GM21576 (cell line): Measurements from ENCODE around the gene HEPN1.

ENCODE experiments used
- ATAC-seq: cut with Tn5 transposase; IDR thresholded peaks from one replicate; pipeline ENCODE4 v1.9.1; 2021; ENCODE audit warnings: mild to moderate bottlenecking, moderate library complexity; ENCODE audit not compliant: unreplicated experiment

The HEPN1 gene

DNA sequence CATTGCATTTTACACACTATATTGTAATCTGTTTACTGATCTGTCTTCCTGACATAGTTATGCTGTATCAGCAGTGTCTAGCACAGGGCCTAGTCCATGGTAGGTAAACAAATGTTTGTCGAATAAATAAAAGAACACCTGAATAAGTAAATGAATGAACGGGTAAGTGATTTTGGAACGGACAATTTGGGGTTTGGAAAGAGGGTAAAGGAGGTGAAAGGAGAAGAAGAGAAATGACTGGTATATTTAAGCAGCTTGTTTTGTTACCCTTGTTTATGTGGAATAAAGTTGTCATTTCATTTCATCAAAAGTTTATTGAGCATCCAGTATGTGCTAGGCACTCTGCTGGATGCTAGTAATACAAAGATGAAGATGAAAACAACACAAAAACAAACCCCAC is at the start of gene HEPN1:
Gene HEPN1 (plus strand): TSS at position 301 of the 400 bp plus-strand sequence.
- ATAC-seq: no peak

GRCh38 chr11:124869331-124869730 is 49.7 kb upstream of the HEPN1 start:
- no peak for ATAC-seq

GRCh38 chr11:124869856-124870387 is 49.1 kb upstream of the HEPN1 start:
- no peak for ATAC-seq

DNA sequence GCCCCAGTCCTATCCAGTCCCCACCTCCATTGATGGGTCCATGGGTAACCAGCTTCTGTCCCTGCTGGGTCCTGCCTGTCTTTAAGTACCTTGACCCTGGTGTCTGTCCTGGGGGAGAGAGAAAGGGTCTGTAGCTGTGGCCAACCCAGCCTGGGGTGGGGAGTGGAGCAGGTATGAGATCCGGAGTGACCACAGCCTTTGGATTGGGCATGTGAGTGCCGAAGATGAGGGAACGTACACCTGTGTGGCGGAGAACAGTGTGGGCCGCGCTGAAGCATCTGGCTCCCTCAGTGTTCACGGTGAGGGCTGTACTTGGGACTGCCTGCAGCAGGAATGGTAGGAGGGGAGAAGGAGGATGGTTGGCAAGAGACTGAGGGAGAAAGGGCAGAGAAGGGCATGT is 48.6 kb upstream of the HEPN1 start:
- ATAC-seq: no peak

- ATAC-seq: no peak
Measured at GRCh38 chr11:124872280-124872679, 46.8 kb upstream of the HEPN1 start.

GRCh38 chr11:124872741-124873140 is 46.3 kb upstream of the HEPN1 start:
- no peak for ATAC-seq

- ATAC-seq: no peak
Measured at GRCh38 chr11:124873951-124874350, 45.1 kb upstream of the HEPN1 start.

DNA sequence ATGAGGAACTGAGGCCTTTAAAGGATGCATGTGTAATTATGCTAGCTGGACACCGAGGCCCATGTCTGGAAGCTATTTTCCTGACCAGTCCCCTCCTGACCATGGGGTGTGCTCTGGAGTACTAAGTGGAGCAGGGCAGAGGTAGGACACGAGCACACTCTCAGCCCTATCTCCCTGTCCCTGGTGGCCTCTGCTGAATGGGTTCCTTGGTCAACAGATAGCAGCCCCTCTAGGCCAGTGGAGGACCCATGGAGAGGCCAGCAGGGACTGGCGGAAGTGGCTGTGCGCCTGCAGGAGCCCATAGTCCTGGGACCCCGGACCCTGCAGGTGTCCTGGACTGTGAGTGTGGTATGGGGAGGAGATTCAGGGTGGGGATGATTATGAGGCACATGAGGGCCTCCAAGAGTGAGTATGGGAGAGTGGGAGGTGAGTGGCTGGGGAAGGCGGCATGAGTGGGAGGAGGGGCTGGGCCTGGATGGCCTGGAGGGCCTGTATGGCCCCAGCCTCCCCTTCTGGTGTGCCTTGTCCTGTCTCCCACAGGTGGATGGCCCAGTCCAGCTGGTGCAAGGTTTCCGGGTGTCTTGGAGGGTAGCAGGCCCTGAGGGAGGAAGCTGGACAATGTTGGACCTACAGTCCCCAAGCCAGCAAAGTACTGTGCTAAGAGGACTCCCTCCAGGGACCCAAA is 44.3 kb upstream of the HEPN1 start:
- ATAC-seq: no peak

GRCh38 chr11:124875401-124875800 is 43.6 kb upstream of the HEPN1 start:
- ATAC-seq: no peak

GRCh38 chr11:124875943-124876817 is 42.9 kb upstream of the HEPN1 start:
- ATAC-seq: peak; percentile 93

DNA sequence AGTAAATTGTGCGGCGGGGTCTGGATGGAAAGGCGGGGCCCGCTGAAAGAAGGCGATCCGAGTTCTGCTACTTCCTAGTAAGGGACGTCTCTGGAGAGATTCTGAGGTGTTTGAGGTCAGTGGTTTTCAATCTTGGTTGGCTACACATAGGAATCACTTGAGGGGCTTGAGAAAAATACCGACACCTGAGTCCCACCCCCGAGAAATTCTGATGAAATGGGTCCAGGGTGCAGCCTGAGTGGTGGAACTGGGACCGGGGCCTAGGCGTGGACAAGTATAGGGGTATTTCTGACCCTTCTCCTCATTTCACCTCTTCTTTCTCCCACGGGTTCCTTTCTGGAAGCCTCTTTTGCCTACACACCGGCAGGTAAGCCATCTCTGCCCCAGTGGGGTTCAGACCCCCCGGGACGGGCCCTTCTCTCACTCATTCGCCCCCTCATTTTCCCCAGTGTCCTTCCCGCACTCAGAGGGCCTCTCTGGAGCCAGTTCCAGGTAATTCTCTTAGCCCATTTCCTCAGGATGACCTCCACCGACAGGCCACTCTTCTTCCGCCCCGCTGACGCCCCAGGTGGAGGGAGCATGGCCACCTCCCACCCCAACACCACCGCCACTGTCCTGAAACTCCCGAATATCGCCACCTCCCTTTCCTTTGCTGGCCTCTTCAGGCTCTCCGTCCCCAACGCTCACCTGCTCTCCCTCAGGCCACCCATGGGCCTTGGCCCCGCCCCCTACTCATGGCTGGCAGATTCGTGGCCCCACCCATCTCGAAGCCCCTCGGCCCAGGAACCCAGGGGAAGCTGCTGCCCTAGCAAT is 42.0 kb upstream of the HEPN1 start:
- ATAC-seq: no peak

- no peak for ATAC-seq
Measured at GRCh38 chr11:124877631-124877909, 41.5 kb upstream of the HEPN1 start.

GRCh38 chr11:124877910-124878758 is 40.9 kb upstream of the HEPN1 start:
- no peak for ATAC-seq

- no peak for ATAC-seq
Measured at GRCh38 chr11:124878759-124879492, 40.1 kb upstream of the HEPN1 start.

DNA sequence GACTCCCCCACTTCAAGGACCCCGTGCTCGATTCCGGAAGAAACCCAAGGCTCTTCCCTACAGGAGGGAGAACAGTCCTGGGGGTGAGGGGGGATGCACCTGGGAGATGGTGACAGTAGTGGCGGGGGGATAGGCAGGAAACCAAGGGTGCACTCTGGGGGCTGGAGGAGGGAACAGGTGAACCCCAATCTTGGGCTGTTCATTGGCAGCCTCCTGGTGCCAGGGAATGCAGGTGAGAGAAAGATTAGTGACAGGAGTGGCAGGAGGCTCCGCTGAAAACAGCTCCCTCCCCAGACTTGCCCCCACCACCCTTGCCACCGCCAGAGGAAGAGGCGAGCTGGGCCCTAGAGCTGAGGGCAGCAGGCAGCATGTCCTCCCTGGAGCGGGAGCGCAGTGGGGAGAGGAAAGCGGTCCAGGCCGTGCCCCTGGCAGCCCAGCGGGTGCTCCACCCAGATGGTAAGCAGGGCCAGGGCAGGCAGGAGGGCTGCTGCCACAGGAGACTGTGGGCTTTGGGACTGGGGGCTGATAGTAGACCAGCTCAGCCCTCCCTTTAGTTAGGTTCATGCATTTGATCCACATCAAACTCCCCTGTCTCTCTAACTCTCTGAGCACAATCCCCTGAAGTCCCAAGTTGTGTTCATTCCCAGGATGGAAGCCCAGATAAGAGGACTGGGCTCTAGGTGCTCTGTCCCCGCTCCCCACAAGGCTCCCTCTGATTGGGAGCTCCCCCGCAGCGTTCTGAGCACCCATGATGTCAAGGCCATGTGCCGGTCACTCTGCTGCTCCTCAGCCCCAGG is 39.4 kb upstream of the HEPN1 start:
- no peak for ATAC-seq

DNA sequence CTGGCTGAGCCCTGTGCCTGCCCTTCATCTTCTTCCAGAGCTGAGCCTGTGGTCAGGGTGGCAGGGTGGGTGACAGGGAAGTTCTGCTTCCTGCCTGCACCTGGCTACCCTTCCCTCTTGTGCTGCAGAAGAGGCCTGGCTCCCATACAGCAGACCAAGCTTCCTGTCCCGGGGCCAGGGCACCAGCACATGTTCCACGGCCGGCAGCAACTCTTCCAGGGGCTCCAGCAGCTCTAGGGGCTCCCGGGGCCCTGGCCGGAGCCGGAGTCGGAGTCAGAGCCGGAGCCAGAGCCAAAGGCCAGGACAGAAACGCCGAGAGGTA is 38.8 kb upstream of the HEPN1 start:
- no peak for ATAC-seq

DNA sequence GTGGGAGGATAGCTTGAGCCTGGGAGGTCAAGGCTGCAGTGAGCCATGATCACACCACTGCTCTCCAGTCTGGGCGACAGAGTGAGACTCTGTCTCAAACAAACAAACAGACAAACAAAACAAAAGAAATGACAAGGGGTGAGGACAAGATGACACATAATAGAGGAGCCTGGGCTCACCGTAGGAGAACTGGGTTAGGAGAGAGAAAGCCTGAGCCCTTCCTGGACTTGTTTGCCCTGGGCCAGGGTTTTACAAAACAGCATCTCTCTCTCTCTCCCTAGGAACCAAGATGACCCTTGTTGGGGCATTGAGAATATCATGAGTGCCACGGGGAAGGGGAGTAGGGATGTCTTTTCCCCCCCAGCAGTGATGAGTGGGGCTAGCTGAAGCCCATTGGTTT is 38.1 kb upstream of the HEPN1 start:
- no peak for ATAC-seq

DNA sequence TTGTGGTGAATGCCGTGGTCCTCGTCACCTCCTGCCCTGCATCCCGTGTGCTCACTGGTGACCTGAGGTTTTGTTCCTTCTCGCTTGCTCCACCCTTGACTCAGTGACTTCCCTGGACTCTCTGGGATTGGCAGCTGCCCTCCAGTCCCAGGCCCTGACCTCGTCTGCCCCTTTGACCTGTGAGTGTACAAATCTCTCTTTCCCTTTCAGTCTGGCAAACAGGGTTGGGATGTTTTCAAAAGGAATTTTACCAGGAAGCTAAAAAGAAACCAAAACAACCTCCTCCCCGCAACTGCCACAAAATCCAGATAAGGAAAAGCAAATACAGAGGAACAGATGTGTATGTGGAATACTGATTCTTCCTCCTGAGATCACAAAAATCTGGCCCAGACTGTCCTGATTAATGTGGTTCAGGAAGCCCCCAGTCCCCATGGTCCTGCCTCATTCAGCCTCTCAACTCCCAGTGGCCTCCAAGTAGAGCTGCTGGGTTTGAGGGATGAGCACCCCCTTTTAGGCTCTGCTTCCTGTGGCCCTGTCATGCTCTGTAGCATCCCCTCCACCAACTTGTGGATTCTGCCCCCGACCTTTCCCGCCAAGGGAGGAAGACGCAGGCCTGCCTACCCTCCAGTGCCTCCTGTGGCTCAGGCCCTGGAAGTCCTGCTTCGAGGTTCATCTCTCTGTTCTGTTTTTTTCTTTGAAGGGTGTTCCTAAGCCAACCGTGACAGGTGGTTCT is 36.5 kb upstream of the HEPN1 start:
- ATAC-seq: no peak

DNA sequence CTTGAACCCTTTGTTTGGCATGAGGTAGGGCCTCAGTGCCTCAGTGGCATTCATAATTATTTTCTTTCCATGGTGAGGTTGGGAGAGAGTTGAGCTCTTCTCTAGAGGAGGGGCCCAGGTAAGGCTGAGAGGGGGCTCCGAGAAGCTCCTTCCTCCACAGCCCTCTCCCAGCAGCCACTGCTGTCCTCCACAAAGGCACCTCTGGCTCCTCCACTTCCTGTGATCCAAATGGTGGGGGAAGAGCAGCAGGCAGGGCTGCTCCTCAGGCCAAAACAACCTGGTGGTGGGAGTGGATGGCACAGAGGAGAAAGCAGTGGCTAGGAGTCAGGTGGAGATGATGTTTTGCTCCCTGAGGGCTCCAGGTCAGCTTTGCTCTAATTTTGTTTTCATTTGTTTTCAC is 34.7 kb upstream of the HEPN1 start:
- ATAC-seq: no peak
